Neural cell (in vitro differentiated cells): ENCODE results near the gene HK2.

Experiments
- EP300 ChIP-seq: fragments of 450-650 bp; conservative IDR thresholded peaks from 2 replicates; pipeline ENCODE4 v1.6.1; 2014; ENCODE audit warnings: antibody characterized with exemption, mild to moderate bottlenecking, moderate library complexity; ENCODE audit not compliant: poor library complexity, severe bottlenecking
- EZH2 ChIP-seq: fragments of 200-600, 300-800 bp; shearing (Covaris generic), sonication (generic); IDR thresholded peaks from 2 replicates; pipeline ENCODE4 v1.6.1; 2014; ENCODE audit warnings: antibody characterized with exemption, low read length, borderline replicate concordance, mild to moderate bottlenecking; ENCODE audit not compliant: insufficient read depth, poor library complexity, severe bottlenecking
- MXI1 ChIP-seq: fragments of 450-650 bp; conservative IDR thresholded peaks from 2 replicates; pipeline ENCODE4 v1.6.1; 2014; ENCODE audit warnings: antibody characterized with exemption, mild to moderate bottlenecking; ENCODE audit not compliant: poor library complexity, severe bottlenecking
- POLR2AphosphoS5 ChIP-seq: IDR thresholded peaks from 2 replicates; pipeline ENCODE4 v1.6.1; 2012
- RAD21 ChIP-seq: fragments of 450-650 bp; conservative IDR thresholded peaks from 2 replicates; pipeline ENCODE4 v1.6.1; 2014; ENCODE audit warnings: antibody characterized with exemption, mild to moderate bottlenecking, moderate library complexity
- REST ChIP-seq: IDR thresholded peaks from 2 replicates; pipeline ENCODE4 v1.6.1; 2012; ENCODE audit warnings: borderline replicate concordance
- SMC3 ChIP-seq: fragments of 450-650 bp; conservative IDR thresholded peaks from 2 replicates; pipeline ENCODE4 v1.6.1; 2014; ENCODE audit warnings: antibody characterized with exemption, mild to moderate bottlenecking, moderate library complexity; ENCODE audit not compliant: poor library complexity
- TAF1 ChIP-seq: IDR thresholded peaks from 2 replicates; pipeline ENCODE4 v1.6.1; 2012; ENCODE audit warnings: low read depth
- TF ChIP-seq, protein P1 (sequence below): fragments of 450-650 bp; IDR thresholded peaks from 2 replicates; pipeline ENCODE4 v1.5.1; 2014; ENCODE audit warnings: antibody characterized with exemption, mild to moderate bottlenecking, moderate library complexity; ENCODE audit not compliant: poor library complexity, severe bottlenecking

GRCh38 chr2:74937221-74937880 is 103.4 kb downstream of the HK2 start:
- TF ChIP-seq, protein P1, sequence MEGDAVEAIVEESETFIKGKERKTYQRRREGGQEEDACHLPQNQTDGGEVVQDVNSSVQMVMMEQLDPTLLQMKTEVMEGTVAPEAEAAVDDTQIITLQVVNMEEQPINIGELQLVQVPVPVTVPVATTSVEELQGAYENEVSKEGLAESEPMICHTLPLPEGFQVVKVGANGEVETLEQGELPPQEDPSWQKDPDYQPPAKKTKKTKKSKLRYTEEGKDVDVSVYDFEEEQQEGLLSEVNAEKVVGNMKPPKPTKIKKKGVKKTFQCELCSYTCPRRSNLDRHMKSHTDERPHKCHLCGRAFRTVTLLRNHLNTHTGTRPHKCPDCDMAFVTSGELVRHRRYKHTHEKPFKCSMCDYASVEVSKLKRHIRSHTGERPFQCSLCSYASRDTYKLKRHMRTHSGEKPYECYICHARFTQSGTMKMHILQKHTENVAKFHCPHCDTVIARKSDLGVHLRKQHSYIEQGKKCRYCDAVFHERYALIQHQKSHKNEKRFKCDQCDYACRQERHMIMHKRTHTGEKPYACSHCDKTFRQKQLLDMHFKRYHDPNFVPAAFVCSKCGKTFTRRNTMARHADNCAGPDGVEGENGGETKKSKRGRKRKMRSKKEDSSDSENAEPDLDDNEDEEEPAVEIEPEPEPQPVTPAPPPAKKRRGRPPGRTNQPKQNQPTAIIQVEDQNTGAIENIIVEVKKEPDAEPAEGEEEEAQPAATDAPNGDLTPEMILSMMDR, result no peak
- TF ChIP-seq EZH2 (no peak), EP300 (no peak), REST (no peak), RAD21 (no peak), TAF1 (no peak), MXI1 (no peak), POLR2AphosphoS5 (no peak), SMC3 (no peak)
